Measurements from ENCODE around the gene COL17A1.

The COL17A1 gene

DNA sequence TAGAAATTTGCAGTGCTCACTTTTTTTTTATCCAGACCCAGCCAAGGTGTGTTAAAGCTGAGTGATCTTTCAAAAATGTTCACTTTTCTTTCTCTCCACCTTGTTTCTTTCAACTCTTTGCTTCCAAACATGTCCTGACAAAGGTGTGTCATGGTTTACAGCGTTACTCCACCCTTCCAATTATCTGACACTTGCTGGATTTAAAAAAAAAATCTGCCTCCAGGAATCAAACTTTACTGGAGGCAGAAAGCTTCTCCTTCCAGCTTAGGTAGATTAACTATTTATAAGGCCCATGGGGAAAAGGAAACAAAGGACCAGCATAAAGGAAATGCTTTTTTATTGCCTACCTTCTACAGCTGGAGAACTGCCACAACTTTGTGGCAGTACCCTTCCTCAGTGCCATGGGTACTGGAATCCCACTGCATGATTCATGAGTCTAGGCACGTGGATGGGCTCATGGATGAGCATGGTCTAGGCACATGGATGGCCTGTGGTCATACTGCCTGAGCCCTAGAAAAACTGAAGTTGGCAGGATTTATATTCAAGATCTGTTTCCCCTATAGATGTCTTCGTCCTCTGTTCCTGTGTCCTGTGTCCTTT lies at the start of gene COL17A1:
Gene COL17A1, minus strand, starts transcription at position 80 of the 600 bp plus-strand sequence. CDS start 5,207 bp downstream, outside the sequence.
- DNase-seq = no peak

DNA sequence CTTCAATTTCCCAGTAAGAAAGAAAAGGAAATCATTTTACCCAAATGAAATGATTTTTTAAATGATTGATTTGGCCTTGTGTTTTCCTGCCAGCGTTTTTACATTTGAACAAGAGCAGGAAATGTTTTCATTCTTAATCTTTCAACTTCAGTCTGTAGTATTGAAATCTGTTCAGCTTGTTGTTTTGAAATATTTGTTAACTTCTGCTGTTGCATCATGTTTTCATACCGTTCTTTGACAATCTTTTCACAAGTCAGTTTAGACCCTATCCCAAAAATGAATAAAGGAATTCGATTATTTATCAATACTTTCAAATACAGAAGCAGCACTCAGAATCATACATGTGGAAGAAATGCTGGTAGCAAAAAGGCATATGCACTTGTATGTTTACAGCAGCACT lies 44.4 kb upstream of the COL17A1 start:
- no peak for DNase-seq

- DNase-seq = no peak
Observed at GRCh38 chr10:104128214-104128613, 42.5 kb upstream of the COL17A1 start.

GRCh38 chr10:104127411-104127810 lies 41.7 kb upstream of the COL17A1 start:
- DNase-seq = peak in 6 of 58 donors; percentile 0 to 9 (median 4)

DNA sequence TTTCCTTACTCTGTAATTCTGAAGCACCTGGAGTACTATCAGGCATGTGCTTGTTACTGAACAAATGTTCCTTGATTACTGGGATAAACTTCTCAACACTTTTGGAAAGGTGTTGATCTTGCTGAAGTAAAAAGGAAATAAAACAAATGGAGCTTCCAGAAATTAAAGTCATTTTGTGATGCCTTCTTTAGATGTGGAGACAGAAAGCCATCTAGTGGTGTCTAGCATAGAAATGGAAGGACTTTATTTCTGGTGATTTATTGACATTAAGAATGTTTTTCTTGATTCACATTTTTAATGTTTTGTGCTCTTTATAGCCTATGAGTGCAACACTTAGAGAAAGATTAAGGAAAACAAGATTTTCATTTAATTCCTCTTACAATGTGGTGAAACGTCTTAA lies 37.7 kb upstream of the COL17A1 start:
- no peak for DNase-seq

DNA sequence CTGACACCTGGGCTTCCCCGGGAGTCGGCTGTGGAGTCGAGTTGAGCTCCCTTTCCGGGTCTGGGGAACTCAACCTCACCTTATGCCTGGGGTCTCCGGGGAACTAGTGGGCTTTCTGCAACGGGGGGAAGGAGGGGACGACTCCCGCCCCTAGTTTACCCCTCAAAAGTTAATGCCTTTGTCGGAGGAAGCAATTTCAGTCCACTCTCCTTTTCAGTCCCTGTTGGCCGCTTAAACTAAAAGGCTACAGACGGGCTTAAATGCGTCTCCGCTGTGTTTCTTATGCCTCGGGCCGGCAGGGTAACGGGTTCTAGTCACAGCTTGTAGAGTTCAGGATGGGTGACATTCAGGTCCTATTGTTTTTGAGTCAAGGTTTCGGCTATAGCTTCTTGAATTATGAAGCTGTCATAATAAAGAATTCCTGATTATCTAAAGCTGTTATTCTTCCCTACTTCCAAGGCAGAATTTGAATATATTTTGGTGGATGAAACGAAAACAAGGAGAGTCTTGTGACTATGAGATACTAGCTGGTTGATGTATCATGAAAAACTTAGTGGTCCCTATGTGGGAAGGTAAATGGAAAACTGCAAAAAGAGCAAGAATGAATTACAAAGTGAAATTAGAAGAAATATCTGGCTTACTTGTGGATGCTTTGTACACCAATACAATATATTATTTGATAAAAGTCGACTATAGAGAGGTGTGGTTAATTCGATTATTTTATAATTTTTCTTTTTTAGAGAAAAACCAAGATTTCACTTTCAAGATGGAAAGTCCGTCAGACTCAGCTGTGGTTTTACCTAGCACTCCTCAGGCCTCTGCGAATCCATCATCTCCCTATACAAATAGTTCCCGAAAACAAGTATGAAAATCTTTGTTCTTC lies 36.8 kb upstream of the COL17A1 start:
- DNase-seq = peak in 5 of 58 donors; percentile 16 to 53 (median 44)

DNA sequence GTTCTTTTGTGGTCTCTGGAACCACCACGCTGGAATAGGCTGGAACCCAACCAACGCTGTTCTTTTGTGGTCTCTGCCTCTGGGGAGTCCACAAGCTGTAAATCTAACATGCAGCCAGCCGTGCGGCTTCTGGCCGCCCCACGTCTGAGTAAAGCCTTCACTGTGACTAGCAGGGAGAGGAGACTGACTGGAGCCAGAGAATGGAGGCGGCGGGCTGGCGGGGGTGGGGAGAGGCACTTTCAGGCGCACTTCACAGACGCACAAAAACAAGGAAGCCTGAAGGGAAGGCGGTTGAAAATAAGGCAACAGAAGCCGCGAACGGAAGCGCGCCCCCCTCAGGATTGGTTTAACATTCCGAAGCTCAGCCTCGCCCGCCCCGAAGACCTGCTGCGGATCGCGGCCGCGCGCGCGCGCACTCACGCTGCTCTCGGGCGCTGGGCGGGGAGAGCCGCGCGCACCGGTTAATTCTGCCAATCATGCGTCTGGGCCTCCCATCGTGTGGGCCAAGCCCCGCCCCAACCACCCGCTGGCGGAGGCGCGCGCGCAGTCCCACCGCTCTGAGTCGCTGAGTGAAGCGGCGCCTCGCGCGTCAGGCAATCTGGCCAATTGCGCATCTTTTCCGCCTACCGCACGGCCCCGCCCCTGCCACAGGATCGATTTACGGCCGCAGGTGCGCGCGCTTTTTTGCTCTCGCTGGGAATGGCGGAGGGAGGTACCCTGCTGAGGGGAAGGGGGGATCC lies 36.0 kb upstream of the COL17A1 start, which contains the start of gene SFR1:
Gene SFR1, plus strand, starts transcription at position 687 of the 740 bp plus-strand sequence. Its CDS starts 13 bp downstream, at position 700.
- DNase-seq = peak; percentile 88 to 100 (median 98)

DNA sequence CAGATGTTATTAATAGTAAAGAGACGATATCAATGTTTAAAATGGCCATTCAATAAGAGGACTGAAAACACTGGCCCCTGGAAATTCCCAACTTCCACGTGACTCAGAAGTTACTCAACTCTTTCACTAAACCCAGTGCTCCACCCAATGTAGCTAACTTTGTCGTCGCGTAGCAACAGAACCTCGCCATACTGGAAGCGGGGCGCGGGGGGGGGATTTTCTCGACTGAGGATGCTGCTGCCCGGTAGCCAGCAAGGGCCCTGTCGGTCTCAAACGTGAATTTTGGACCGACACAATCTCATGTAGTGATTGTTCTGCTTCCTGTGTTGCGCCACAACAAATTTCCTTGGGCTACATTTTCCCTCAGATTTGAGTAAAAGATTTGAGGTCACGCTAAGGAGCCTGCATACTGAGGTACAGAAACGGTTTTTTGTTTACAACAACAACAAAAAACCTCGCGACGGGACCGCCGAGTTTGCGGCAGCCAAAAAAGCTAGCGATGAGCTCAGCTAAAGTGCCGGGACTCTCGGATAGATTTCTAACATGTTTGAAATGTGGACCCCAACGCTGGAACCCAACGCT lies 35.3 kb upstream of the COL17A1 start:
- peak in 55 of 58 donors; percentile 7 to 82 (median 55) for DNase-seq

DNA sequence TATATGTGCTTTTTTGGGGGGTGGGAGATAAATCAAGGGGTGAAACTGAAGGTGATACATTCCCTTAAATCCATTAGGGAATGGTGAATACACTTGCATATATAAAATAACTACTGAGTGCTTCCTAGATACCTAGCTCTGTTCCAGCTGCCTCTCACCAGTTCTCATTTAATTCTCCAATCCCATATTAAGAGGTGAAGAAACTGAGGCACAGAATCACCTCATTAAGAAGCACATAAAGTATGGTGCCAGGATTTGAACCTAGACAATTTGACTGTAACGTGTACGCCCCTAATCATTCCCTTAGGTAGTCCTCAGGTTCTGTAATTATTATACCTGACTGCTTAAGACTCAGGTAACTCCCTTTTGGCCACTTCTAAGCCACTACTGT lies 34.8 kb upstream of the COL17A1 start:
- DNase-seq = no peak

GRCh38 chr10:104119996-104120395 lies 34.3 kb upstream of the COL17A1 start:
- no peak for DNase-seq

GRCh38 chr10:104117839-104118323 lies 32.2 kb upstream of the COL17A1 start:
- no peak for DNase-seq

DNA sequence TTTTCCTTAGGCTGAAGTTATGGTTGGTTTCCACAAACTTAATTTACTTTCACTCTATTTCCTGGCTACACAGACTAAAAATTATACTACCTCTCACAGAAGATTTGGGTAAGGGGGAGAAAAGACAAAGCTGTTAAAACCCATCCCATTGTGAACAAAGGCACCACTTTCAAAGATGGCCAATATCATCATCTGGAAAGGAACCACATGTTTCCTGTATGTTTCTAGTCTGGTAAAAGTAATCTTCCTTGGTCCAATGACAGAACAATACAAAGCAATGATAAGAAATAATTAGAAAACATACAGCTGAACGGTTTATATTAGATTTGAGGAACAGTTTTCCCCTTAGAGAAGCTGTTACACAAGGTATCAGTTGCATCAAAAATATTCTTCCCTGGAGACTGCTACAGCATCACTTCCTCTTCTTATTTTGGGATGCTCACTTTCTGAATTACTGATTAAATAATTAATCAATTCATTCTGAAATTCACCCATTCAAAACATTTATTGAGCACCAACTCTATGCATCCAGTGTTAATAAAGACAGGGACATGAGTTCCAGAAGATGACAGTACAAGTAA lies 27.8 kb upstream of the COL17A1 start:
- DNase-seq = no peak

DNA sequence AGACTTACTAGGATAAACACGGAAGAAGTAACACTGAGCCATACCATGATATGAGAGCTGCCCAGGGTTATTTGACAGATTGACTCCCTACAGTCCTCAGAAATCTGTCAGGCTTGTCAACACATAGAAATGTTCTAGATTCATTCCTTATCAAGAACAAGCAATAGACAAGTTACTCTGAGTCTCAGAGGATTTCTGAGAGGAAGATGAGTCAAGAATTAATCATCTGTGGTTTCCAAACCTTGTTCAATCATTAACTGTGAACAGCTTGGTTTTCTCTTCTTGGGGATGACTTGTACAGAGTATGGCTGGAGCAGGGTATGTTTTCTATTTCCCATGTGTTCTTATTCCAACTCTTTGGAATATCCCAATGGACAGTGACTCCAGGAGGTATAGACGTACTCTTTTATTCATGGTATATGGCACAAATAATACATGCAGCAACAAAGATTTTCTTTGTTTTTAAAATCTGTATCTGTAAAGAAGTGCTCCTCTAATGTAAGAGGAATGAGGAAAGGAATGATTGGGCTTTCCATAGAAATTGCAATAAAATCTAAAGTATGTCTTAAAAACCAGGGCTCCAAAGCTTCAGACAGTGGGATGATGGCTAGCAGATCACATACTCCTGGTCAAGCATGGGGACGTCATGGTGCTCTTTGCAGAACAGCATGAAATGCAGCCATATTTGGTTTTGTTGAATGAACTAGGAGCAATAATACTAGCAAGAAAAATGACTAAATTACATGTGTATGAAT lies 24.4 kb upstream of the COL17A1 start:
- no peak for DNase-seq

DNA sequence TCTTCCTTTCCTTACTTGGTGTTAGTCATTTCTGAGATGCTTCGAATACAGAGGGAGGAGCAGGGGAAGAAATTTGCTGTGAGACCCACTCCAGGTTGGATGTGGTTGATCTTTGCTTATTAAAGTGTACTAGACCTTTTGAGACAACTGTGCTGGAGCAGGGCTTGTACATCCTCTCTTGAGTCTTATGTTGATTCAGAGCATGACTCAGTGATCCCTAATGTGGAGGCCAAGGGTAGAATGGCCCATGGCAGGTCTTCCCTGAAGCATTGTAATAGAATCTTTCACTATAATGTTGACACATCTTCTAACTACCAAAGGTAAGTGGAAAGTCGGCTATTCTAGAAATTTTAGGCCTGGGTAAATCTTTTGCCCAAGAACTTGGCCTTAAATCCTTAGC lies 19.2 kb upstream of the COL17A1 start:
- no peak for DNase-seq

- DNase-seq = no peak
Observed at GRCh38 chr10:104104418-104104817, 18.7 kb upstream of the COL17A1 start.

DNA sequence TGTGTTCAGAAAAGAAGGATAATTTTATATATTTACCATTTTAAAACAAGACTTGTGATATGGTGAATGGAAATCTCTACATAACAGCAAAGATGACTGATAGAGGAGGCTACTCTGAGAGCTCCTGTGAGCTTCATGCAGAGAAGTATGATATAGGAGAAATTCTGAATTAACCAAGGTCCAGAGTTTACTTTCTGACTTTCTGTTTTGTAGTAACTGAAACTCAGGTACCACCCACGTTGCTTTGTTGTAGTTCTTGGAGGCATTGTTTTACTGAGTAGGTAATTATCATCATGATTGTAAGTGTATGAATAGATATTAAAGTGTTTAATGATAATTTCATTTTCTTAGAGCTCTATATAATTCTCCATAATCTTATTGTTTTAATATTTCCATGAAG lies 18.3 kb upstream of the COL17A1 start:
- DNase-seq = no peak

GRCh38 chr10:104101902-104102301 lies 16.2 kb upstream of the COL17A1 start:
- DNase-seq = no peak

DNA sequence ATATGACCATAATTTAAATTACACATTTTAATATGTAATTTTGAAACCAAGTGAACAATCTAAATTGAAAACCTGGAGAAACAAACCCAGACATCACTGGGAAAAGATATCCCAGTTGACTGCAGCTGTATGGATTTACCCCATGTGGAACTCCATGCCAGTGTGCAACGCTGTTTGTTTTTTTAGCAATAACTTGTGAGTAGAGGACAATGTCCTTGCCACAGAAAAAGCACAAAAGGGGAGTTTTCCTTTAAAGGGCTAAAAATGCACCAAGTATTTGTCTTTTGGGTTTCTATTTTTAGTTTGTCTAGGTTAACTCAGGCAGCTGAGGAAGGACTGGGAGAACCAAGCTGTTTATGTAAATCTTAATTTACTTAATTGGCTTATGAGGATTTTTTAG lies 15.1 kb upstream of the COL17A1 start:
- DNase-seq = no peak

DNA sequence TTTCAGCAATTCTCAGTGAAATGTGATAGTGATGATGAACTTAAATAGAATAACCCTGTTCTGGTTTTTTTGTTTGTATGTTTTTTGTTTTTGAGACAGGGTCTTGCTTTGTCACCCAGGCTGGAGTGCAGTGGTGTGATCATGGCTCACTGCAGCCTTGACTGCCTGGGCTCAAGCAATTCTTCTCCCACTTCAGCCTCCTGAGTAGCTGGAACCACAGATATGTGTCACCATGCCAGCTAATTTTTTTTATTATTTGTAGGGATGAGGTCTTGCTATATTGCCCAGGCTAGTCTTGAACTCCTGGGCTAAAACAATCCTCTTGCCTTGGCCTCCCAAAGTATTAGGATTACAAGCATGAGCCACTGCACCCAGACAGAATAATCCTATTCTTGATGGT lies 14.3 kb upstream of the COL17A1 start:
- DNase-seq = no peak

DNA sequence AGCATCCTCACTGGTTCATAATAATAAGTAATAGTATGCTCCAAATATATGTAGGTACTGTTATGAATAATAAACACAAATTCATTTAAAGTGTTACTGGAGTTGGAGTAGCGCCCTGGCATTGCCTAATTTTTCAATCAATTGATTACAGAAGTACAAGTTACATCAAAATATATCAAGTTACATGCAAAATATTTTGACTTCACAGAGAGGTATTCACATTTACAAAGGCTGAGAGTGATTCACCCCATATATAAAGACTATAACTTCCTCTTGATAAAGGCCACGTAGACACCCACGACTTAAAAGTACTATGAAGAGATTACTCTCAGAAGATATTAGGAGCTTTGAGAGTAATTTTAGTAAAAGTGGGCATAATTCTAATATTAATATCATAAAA lies 13.6 kb upstream of the COL17A1 start:
- DNase-seq = no peak
